ENCODE data around the gene GIGYF2.

Gene GIGYF2

GRCh38 chr2:232869138-232870017 lies 172.2 kb downstream of the GIGYF2 start:
- no peak overlapping the region for H3K27ac ChIP-seq
- TF ChIP-seq, protein P1, sequence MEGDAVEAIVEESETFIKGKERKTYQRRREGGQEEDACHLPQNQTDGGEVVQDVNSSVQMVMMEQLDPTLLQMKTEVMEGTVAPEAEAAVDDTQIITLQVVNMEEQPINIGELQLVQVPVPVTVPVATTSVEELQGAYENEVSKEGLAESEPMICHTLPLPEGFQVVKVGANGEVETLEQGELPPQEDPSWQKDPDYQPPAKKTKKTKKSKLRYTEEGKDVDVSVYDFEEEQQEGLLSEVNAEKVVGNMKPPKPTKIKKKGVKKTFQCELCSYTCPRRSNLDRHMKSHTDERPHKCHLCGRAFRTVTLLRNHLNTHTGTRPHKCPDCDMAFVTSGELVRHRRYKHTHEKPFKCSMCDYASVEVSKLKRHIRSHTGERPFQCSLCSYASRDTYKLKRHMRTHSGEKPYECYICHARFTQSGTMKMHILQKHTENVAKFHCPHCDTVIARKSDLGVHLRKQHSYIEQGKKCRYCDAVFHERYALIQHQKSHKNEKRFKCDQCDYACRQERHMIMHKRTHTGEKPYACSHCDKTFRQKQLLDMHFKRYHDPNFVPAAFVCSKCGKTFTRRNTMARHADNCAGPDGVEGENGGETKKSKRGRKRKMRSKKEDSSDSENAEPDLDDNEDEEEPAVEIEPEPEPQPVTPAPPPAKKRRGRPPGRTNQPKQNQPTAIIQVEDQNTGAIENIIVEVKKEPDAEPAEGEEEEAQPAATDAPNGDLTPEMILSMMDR (IDR thresholded peaks at IDR 0.05) = no peak
- TF ChIP-seq ZFX (IDR thresholded peaks at IDR 0.05; ENCODE audit: borderline replicate concordance) = no peak

DNA sequence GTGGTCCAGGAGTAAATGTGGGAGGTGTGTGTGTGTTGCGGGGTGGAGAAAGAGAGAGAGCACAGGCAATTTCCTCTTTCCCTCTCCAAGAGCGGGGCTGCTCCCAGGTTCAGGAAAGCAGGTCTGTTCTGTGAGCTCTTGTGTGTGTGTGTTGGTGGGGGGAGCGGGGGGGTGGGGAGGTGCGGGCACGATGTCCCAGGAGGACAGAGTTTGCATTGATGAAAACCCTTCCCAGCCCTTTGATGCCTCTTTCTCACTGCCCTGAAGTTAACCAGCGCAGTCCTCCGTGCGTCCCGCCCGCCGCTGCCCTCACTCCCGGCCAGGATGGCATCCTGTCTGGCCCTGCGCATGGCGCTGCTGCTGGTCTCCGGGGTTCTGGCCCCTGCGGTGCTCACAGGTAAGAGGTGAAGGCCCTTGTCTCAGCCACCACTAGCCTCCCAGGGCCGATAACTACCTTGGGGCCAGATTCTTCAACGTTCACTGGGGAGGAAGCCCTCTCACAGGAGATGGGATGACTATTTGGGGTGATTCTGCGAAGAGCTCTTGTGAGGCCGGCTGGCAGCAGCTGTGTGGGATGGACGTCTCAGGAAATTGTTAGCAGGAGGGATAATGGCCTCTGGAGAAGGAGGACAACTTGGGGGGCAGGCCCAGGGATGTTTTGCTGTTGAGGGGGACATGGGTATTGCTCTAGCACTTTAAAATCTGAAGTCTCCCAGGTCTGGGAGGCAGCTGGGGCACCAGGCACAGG lies 173.1 kb downstream of the GIGYF2 start, which contains the start of gene SNORC:
TSS of gene SNORC (plus strand) at position 247 of the 748 bp plus-strand sequence. CDS start at position 325, 78 bp downstream.
- no peak within 1 kb of the TSS for H3K27ac ChIP-seq
- no peak for TF ChIP-seq ZFX (IDR thresholded peaks at IDR 0.05; ENCODE audit: borderline replicate concordance)
- TF ChIP-seq, protein P1 (IDR thresholded peaks at IDR 0.05) = no peak

- TF ChIP-seq, protein P1 (IDR thresholded peaks at IDR 0.05) = no peak
- no peak overlapping the region for H3K27ac ChIP-seq
Measured at GRCh38 chr2:232870766-232871371, 173.7 kb downstream of the GIGYF2 start.

- H3K27ac ChIP-seq = no peak overlapping the region
- TF ChIP-seq ZFX (IDR thresholded peaks at IDR 0.05; ENCODE audit: borderline replicate concordance) = no peak
- TF ChIP-seq, protein P1 (IDR thresholded peaks at IDR 0.05) = no peak
Measured at GRCh38 chr2:232871418-232871834, 174.3 kb downstream of the GIGYF2 start.

- TF ChIP-seq, protein P1 (IDR thresholded peaks at IDR 0.05) = no peak
- no peak for TF ChIP-seq ZFX (IDR thresholded peaks at IDR 0.05; ENCODE audit: borderline replicate concordance)
- no peak overlapping the region for H3K27ac ChIP-seq
Measured at GRCh38 chr2:232871835-232872736, 175.0 kb downstream of the GIGYF2 start.

DNA sequence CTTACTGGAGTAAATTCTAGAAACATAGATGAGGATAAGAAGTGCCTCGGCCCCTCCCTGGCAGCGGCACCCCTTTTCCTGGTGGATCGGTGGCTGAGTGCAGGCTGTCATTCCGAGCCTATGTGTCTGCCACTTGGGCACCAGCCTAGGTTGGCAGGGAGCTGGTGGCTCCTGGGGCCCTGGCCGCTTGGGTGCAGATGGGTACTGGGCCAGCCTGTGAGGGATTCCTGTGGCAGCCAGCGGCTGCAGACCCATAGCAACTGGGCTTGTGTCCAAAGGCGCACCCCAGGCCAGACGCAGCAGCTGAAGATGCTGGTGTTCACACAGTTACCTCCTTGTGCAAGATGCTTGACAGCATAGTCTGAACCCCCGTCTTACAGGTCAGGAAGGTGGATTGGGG lies 175.7 kb downstream of the GIGYF2 start:
- TF ChIP-seq ZFX (IDR thresholded peaks at IDR 0.05; ENCODE audit: borderline replicate concordance) = no peak
- TF ChIP-seq, protein P1 (IDR thresholded peaks at IDR 0.05) = no peak
- peak overlapping the region; percentile 77; the same call in 1 of the 2 replicates for H3K27ac ChIP-seq
